Fibroblast of mammary gland (primary cell): ENCODE measurements around the gene SPAG6.
A peak's percentile ranks its signal among the peaks of the same experiment; 100 is the strongest.

Experiments
- DNase-seq: peaks from one replicate; pipeline ENCODE4 v3.0.0-alpha.2; 2010; ENCODE audit warnings: low read depth
- H3K4me3 ChIP-seq: 2 replicates; pipeline ENCODE4 v1.5.1; 2011; ENCODE audit warnings: low read depth, mild to moderate bottlenecking, low read length, moderate library complexity; ENCODE audit not compliant: control insufficient read depth
- TF ChIP-seq, protein P1 (sequence below): conservative IDR thresholded peaks from 2 replicates; pipeline ENCODE4 v1.5.1; 2011; ENCODE audit warnings: low read depth, low read length, inconsistent platforms; ENCODE audit not compliant: control insufficient read depth, insufficient read depth

The SPAG6 gene

DNA sequence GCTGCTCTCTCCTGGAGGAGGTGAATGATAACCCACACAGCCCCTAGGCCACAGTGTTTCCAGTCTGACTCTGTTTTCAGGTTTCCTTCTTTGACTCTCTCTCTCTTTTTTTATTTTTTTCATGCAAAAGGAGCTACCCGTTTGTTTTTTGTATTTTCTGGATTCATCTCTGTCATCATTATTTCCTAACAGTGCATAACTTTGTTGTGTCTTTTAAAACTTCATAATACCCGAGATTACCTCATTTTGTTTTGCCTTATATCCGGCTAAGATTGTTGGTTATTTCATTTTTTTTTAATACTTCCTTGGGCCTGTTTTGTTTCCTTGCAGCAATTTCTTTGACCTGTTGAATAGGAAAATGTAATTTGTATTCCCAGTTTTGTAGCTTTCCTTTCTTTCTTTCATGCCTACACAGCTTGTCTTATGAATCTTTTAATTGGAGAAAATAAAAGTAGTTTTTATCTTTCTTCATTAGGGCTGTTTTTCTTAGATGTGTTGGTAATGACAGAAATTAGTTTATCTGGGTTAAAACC lies 72.5 kb downstream of the SPAG6 start:
- TF ChIP-seq, protein P1, sequence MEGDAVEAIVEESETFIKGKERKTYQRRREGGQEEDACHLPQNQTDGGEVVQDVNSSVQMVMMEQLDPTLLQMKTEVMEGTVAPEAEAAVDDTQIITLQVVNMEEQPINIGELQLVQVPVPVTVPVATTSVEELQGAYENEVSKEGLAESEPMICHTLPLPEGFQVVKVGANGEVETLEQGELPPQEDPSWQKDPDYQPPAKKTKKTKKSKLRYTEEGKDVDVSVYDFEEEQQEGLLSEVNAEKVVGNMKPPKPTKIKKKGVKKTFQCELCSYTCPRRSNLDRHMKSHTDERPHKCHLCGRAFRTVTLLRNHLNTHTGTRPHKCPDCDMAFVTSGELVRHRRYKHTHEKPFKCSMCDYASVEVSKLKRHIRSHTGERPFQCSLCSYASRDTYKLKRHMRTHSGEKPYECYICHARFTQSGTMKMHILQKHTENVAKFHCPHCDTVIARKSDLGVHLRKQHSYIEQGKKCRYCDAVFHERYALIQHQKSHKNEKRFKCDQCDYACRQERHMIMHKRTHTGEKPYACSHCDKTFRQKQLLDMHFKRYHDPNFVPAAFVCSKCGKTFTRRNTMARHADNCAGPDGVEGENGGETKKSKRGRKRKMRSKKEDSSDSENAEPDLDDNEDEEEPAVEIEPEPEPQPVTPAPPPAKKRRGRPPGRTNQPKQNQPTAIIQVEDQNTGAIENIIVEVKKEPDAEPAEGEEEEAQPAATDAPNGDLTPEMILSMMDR: no peak
- no peak for DNase-seq
- H3K4me3 ChIP-seq: no peak overlapping the region

DNA sequence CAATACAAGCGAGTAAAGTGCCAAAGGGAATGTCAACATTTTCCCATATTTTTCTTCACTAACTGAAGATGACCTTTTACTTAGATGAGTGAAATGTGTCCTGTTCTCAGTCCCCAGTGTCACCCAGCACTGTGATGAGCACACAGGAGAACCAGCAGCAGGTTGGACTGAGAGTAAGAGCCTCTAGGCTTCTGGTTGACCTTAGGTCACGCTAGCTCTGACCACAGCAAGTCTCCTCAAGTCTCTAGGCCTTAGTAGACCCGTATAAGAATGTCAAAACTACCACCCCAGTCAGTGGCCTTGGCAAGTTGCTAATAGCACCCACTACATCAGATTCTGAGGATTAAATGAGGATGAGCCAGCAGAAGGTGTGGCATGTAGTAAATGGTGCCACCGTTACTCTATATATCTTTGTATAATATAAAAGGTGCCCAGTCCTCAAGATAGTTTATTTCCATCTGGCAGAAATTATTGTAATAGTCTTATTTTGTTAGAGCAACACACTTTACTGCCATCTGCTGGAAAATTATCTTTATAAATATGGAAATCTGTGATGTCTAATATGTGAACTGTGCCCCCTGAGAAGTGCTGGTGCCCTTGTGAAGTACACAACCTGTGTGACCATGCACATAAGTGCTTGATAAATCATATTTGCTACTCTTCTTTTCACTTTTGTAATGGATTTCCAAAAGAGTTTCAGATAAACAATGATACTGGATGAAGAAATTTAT lies 75.7 kb downstream of the SPAG6 start:
- TF ChIP-seq, protein P1: peak; percentile 26
- H3K4me3 ChIP-seq: no peak overlapping the region
- peak; percentile 42 for DNase-seq

DNA sequence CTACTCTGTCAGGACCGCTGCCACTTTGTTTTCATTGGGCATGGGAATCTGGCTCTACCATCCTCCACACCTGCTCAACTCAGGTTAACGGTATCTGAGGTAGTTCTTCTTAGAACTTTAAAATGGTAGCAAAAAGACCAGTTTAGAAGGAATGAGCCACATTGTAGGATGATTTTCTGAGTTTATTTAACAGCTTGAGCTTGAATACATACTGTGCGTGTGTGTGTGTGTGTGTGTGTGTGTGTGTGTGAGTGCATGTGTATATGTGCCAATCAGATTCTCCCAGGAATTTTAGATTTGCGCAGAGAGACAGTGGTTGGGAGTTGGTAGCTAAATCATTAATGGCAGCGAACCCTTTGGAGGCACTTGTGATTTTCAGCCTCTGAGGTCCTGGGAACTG lies 81.4 kb downstream of the SPAG6 start:
- TF ChIP-seq, protein P1: no peak
- no peak for DNase-seq
- H3K4me3 ChIP-seq: no peak overlapping the region

DNA sequence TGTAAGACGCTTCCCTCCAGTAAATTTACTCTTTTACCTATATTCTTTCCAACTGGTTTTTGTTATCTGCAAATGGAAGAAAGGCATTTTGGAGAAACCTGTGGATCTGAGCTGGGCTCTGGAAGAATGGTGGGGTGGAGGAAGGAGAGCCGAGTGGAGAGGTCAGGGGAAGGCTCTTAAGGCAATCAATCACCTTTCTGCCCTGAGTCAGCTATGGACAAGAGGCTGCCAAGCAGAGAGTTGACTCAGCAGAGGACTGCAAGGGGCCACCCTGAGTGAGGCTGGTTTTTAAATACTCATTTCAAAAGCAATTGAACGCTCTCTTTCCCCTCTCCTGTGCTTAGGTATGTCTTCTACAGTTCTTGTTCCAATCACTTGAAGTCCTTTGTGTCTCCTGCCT lies 81.8 kb downstream of the SPAG6 start:
- DNase-seq: peak; percentile 95
- TF ChIP-seq, protein P1: no peak
- no peak overlapping the region for H3K4me3 ChIP-seq

DNA sequence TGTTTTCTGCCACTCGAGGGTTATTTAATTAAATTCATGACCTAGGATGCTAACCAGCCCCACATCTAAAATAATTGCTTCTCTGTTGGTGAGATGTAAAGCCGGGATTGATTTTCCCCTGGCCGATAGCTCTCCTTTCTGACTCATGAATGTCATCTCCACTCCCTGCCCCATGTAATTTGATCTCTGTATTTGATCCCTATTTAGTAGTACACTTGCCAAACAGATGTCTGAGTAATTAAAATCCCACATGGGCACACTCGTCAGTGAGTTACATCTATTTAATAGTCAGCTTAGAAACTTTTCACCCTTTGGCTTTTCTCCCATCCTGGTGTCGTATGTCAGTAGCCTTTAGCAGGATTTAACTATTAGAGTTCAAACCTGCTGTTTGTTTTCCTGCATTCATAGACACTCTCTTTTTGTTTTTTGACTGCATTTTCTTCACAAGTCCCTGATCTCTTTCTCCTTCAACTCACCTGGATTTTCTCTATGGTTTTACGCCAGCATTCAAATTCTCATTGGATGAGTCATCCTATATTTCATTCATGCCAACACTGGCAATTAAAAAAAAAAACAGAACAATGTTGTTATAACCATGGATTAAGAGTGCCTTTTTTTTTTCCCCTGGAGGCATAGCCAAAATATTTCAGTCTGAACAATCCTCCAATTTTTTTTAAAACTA lies 82.7 kb downstream of the SPAG6 start:
- H3K4me3 ChIP-seq: no peak overlapping the region
- TF ChIP-seq, protein P1: no peak
- peak; percentile 99 for DNase-seq

DNA sequence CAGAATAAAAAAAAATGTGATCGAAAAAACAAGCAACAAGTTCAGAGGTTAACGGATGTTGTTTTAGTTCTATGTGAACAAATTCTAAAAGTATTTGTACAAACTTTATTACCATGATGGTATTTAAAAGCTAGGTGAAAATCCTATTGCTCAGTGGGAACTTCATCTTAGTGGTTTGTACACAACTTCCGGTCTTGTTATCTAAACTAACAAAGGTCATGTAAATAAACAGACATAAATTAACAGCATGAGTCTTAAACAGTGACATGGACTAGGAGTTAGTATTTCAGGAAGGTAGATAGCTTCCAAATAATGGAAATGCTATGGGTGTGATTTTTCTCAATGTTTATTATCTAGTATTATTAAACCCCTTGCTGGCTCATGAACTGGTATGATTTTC lies 83.8 kb downstream of the SPAG6 start:
- TF ChIP-seq, protein P1: no peak
- DNase-seq: no peak
- no peak overlapping the region for H3K4me3 ChIP-seq
